Vagina (tissue), 2 donors: ENCODE data around the gene UBR2.

ENCODE experiments used
- CTCF ChIP-seq, 3 experiments: fragments of 450-650 bp in 2 of 3; fragments of 200-600 bp in 1 of 3; sonication (generic) in 1 of 3; IDR thresholded peaks; one replicate each; pipeline ENCODE4 v1.5.1; 2017 to 2019; ENCODE audit warnings: antibody characterized with exemption in 3 of 3, mild to moderate bottlenecking in 2 of 3, moderate library complexity in 2 of 3
- POLR2A ChIP-seq, 2 donors: fragments of 450-650 bp; IDR thresholded peaks; one replicate each; pipeline ENCODE4 v1.6.1; 2017; ENCODE audit warnings: antibody characterized with exemption in 2 of 2, mild to moderate bottlenecking in 2 of 2, moderate library complexity in 2 of 2

- no peak for TF ChIP-seq POLR2A (IDR thresholded peaks at IDR 0.05)
- TF ChIP-seq CTCF (IDR thresholded peaks at IDR 0.05) = no peak
These were observed 30.0 kb upstream of the UBR2 start for GRCh38 chr6:42533794-42534193.
